ENCODE data around the gene GADD45G.

Gene GADD45G, protein sequence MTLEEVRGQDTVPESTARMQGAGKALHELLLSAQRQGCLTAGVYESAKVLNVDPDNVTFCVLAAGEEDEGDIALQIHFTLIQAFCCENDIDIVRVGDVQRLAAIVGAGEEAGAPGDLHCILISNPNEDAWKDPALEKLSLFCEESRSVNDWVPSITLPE

DNA sequence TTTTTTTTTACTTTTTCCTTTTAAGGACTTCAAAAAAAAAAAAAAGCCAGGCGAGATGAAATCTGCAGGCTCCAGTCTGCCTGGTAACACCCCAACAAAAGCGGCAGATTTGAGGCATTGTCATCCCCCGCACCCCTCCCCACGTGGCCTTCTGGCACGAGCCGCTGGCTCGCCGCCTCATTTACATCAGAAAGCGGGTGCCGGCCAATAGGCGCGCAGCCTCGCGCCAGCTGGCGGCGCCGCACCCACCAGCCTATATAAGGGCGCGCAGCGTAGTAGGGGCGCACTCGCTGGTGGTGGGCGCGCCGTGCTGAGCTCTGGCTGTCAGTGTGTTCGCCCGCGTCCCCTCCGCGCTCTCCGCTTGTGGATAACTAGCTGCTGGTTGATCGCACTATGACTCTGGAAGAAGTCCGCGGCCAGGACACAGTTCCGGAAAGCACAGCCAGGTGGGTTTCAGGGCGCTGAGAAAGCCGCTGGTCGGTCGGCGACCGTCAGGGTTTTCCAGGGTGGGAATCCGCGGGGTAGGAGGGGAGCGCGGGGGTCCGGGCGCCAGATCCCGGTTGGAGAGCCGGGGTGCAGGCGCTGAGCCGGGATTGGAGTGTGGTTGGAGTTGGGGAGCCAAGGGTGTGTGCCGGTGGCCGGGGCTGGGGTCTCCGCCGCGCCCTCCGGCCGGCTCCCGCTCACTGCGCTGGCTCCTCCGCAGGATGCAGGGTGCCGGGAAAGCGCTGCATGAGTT lies at the start of gene GADD45G:
Gene GADD45G, plus strand, starts transcription at position 284 of the 736 bp plus-strand sequence. Its CDS starts 110 bp downstream, at position 394.
- DNase-seq, result peak; percentile 84 to 89

DNA sequence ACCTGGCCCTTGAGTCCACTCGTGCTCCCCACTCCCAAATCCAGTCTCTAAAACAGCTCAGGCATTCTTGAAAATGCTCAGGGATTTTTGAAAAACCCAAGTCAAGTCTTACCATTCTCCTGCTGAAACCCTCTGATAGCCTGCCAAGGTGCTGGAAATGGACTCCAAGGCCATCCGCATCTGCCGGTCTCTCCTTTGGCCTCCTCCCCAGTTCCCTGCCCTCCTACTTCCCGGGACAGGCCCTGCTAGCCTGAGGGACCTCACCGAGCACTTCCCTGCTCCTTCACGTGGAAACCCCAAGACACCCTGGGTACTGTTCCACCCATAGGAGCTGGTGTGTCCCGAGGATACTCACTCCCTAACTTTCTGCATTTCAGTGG lies 49.8 kb upstream of the GADD45G start:
- no peak for DNase-seq

DNA sequence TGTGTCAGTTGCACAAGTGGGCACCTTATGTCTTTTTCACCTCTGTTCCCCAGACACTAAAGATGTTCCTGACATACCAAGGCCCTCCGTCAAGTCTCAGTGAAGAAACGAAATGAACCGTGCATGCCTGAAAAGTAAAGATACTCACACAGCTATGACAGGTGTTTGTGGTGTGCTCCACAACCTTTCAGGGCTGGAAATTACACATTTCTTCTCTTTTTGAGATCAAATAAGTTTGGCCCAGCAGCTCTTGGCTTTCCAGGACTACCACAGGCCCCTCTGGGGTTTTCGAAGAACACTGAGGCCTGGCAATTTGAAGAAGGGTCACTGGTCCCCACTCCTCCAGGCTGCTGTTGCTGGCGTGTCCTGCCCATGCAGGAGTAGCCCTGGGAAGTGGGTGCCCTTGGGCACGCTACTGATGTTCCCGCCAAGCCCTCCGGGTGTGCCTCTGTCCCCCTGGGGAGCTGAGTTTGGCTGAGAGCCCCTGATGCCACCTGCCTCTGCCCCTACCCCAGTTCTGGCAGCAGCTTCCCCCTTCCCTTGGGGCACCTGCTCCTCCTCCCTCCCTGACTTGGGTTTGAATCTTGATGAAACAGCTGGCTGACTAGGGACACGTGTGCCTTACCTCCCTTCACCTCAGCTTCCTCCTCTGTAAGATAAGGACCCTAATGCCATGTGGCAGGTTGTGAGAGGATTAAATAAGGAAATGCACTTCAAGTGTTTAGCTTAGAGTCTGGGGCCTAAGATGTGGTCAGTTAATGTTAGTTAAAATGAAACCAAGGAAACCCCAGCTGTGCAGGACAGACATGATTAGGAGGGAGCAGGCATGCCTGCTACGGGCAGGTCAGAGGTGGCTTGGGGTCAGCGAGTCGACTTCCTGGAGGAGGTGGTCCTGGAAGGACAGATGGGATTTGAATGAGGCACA lies 49.1 kb upstream of the GADD45G start:
- DNase-seq, result no peak

DNA sequence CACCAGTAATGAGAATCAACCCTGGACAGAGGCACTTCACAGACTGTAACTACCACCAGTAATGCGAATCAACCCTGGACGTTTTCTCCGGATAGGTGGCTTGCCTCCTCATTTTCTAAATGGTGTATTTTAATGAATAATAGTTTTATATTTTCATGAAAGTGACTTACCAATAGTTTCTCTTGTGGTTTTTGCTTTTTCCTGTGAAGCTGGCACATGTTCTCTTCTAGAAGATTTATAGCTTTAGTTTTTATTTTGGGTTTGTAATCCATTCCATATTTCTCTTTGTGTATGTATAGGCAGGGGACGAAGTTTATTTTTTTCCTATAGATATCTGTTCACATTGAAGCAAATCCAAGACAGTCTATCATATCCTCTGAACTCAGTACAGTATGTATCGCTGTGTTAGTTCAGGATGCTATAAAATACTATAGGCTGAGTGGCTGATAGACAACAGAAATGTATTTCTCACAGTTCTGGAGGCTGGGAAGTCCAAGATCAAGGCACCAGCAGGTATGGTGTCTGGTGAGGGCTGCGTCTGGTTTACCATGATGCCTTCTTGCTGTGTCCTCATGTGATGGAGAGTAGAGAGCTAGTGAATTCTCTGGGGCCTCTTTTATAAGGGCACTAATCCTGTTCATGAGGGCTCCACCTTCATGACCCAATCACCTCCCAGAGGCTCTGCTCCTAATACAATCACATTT lies 46.5 kb upstream of the GADD45G start:
- no peak for DNase-seq

DNA sequence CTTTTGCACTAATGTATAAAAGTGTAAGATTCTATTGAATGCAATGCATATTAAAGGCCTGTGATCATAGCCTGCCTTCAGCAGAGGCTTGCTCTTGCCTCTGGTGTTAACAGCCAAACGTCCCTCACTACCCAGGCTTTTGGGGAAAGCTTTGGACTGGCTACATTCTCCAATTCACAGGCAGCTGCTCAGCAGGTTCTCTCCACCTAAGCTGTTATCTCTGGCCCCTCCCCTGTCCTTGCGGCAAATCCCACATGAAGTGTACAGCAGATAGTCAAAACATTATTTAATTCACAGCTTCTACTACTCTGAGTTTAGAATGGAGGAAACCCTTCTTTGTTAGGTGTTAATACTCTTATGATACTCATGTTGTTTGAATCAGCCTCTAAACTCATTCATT lies 45.9 kb upstream of the GADD45G start:
- no peak for DNase-seq

DNA sequence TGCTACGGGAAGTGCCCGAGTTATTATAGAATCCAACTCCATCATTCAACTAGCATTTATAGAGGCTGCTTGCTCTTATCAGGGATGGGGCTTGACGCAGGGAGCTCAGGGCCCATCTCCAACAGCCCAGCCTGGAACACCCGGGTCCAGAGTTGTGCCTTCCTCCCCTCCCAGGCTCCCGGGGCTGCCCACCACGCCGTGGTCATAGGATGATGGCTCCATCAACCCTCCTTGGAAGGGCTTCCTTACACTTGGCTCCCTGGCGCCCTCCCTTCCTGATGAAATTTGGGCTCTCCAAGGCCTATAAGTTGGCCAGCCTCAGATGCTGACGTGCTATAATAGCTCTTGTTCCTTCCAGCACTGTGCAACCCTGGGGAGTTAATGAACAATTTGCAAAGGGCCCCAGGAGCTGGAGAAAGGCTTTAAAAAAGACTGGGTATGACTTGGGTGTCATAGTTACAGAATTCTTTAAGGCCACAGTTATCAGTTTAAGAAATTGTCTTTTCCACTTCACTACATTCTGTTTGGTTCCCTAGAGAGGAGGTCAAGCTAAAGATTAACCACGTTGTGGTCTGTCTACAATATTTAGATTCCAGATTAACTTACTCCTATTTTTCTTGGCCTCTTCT lies 42.5 kb upstream of the GADD45G start:
- no peak for DNase-seq

DNA sequence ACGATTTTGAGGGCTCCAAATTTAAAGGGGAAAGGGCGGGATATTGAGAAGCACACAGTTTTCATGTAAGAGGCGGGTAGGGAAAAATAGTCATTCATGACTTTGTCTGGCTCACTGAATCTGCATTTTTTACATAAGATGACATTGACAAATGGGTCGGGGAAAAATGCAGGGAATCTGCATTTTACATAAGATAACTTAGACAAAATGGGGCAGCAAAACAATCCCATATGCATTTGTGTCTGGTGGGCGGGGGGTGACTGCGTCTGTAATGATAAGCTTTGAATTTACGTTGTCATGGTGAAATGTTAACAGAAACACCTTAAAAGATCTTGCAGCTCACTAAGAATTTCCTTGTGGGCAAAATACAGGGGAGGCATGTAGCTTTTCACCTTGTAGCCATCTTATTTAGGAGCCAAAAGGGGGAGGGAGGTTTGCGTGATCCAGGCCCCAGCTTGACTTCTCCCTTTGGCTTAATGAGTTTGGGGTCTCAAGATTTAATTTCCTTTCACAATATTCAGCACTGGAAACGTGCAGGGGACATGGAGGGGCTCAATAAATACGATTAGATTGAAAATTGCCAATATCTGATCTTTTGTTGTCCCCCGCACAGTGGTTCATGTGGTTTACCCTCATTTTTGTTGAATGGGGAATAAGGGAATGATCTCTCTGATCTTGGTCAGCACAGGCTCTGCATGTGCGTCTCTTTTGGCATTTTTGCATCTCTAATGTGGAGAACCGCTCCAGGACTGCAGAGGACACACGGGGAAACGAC lies 41.1 kb upstream of the GADD45G start:
- DNase-seq, result no peak

DNA sequence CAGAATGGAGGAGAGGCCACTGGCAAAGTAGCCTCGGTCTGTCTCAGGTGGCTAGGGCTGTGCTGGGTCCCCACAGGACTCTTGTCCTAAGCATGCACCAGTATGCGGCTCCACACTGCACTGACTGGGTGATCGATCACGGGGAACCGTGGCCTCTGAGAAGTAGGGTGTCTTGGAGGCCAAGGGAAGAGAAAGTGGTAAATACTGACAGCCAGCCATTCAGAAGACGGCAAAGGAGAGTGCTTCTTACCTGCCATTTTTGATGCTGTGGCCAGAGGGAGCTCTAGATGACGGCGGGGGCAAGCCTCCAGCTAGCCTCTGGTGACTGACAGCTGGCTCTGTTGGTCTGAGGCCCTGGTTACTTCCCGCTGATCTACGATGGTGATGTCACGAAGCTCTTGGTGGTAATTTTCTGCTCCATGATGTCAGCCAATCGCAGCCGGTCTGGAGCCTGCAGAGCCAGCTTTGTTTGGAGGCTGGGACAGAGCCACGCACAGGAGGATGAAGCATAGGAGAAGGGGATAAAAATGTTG lies 40.4 kb upstream of the GADD45G start:
- DNase-seq, result no peak

DNA sequence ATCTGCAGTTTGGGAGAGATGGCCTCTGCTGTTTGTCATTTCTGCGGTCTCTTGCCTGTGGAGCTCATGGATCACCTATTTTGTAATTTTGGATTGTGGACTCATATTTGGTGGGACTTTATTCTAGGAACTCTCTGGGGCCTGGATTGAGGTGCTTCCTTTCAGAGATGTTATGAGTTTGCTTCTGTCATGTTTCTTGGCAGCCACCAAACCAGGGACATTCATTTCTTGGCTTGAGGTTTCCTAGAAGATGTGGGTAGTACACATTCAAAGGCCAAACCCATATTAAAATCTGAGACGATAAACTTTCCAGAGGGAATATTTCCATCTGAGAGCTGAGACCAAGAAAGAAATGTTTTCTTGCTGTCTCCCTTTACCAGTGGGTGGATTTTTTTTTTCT lies 37.2 kb upstream of the GADD45G start:
- no peak for DNase-seq

DNA sequence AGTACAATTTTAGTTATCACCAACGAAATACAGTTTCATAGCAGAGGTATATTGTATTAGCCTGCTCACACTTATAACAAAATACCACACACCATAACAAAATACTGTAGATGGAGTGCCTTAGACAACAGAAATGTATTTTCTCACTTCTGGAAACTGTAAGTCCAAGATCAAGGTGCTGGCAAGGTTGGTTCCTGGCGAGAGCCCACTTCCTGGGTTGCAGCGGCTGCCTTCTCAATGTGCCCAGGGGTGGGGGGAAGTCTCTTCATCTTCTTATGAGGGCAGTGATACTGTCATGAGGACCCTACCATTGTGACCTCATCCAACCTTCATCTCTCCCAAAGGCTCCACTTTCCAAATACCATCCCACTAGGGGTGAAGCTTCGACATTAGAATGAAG lies 30.5 kb upstream of the GADD45G start:
- no peak for DNase-seq

DNA sequence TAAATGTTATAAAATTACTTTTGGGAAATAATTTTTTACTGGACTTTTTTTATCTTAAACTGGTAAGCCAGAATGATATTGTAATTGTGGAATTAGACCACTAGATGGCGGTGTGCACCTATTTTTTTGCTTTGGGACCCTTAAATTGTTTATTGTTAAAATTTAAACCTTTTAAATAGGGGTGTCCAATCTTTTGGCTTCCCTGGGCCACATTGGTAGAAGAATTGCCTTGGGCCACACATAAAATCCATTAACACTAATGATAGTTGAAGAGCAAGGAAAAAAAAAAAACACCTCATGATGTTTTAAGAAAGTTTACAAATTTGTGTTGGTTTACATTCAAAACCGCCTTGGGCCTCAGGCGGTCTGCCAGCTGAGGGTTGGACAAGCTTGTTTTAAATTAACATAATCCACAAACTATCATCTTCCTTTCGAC lies 28.4 kb upstream of the GADD45G start:
- no peak for DNase-seq

DNA sequence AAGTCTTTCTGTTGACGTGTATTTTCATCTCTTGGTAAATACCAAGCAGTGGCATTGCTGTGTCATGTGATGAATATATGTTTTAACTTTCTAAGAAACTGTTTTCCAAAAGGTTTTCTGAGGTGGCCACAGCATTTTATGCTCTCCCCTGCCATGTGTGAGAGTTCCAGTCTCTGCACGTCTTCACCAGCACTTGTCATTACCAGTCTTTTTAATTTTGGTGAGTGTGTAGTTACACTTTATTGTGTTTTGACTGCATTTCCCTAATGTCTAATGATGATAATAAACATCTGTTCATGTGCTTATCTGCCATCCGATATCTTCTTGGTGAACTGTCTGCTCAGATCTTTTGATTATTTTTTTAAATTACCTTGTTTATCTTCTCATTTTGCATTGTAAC lies 27.4 kb upstream of the GADD45G start:
- DNase-seq, result no peak

DNA sequence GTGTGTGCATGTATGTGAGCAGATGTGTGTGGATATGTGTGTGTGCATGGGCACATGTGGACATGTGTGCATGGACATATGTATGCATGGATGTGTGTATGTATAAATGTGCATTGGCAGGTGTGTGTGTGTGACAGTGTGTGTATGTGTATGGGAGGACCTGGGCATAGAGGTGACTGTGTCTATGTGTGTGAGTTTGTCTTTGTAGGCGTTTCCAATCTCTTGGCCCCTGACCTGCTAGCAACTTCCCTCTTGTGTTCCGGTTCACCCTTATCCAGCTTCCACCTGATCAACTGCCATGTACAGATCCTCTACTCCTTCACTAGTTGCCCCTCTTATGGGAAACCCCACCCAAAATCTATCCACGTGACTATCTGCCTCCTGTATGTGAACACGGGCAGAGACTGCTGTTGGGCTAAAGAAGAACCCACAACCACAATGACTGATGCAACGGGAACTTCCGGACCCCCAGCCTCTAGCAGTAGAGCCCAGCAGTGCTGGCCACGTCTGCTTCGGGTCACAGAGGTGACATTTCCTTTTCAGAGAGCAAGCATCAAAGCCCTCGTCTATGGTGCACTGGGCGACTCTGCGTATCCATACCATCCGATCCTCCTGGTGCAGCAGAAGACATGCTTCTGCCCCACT lies 24.9 kb upstream of the GADD45G start:
- no peak for DNase-seq

DNA sequence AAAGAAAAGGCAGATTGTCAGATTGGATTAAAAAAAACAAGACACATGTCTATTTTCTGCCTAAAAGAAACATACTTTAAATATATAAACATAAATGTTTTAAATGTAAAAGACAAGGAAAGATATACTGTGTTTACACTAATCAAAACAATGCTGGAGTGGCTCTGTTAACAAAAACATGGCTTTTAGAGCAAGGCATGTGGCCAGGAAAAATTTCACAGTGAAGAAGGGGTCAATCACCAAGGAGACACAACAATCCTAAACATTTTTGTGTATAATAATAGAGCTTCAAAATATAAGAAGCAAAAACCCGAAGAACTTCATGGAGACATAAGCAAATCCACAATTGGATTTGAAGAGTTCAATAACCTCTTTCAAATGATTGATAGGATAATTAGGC lies 18.5 kb upstream of the GADD45G start:
- no peak for DNase-seq

DNA sequence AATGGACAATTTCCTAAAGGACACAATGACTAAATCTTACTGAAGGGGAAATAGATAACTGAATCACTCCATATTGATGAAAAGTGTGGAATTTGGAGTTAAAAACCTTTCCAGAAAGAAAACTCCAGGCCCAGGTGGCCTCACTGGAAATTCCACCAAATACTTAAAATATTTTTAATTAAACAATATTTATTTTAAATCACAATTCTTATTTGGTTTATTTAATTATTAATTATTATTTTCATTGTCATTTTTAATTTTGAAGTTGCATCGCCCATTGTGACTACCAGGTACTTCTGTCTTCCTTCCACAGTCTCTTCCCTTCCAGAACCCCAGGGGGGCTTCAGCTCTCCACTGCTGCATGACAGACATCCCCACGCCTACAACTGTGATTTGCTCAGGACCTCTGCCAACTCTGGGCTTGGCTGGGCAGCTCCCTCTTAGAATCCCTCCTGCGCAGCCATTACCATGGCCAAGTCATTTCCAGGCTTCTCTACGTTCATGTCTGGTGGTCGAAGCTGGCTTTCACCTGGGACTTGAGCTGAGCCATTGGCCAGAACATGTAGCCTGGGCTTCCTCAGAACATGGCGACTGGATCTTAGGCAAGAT lies 16.4 kb upstream of the GADD45G start:
- DNase-seq, result no peak

DNA sequence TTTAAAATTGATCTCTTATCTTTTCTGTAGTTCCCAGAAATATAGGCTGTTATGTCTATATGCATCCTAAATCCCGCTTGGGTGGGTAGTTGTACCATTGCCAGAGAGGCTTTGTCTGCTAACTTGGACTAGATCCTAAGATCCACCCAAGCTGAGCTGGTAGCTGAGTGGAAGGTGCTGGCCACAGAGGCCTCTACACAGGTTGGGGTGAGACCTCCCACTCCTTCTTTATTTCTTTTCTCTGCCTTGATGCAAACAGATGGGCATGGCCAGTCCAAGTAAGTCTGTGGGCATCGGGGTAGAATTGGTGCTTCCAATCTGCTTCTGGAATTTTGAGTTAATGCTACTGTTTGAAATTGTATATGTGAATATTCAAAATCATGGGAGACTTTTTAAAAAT lies 14.4 kb upstream of the GADD45G start:
- no peak for DNase-seq

DNA sequence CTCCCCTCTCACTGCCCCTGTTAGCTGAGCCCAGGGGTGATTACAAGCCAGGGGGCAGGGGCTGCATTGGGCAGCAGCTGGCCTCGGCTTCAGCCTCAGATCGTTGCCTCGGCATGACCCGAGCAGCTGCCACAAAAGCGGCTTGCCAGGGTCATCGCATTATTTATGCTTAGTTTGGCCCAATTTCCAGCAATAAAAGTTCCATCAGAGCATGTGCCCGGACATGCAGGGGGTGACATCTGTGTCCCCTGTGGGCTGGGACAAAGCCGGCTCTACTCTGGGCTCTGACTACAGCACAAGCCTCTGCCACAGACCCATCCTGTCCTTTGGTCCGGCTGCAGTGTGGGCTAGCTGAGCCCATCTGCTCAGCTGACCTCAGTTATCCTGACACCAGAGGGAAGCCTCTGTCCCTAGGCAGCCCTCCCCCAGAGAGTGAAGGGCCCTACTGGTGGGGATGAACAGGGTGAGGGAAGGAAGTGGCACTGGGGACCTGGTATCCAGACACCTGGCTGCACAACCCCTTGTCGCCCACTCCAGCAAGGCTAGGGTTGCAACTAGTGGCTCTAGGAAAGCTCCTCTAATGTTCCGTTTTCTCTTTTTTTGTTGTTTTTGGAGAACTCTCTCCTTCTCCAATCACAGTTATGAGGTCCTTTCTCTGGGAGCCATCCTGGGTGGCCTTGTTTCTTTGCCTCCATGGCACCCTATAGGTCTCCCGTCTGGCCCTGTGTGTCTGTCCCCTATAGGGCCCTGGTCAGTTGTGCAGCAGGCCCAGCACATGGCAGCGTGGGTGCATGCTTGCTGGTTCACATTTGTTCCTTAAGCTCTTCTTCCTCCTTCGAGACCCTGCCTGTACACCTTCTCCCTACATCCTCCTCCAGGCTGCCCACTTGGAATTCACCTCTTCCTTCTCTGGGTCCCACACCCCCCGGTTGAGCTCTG lies 13.3 kb upstream of the GADD45G start:
- no peak for DNase-seq

DNA sequence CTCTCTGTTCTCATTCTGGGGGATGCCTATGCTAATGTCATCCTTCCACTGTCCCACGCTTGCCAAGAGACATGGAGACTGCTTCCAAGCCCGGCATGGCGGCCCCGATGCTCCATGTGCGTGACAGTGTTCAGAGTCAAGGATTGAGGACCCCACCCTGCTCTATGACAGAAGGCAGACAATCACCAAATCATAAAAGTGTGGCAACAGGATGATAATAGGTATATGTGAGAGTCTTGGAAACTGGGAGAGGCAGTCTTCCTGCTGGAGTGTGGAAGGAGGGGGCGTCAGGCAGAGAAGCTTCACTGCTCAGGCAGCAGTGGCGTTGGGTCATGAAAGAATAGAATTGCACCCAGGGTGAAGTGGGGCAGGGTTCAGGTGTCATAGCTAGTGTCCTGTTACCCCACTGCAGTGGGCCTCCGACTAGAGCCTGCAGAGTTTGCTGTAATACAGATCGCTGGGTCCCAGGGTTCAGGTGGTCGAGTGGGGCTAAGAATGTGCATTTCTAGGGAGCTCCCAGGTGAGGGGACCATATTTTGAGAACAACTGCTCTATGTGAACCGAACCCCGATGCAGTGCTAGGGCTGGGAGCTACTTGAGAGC lies 12.5 kb upstream of the GADD45G start:
- no peak for DNase-seq
